ENCODE results near the gene ADGRL2.

GRCh38 chr1:81811757-81812371 is 11.1 kb downstream of the ADGRL2 start:
- TF ChIP-seq CTCF (optimal IDR thresholded peaks at IDR 0.05 in 1 of 3, IDR thresholded peaks at IDR 0.05 in 1 of 3, conservative IDR thresholded peaks at IDR 0.05 in 1 of 3; ENCODE audit: extremely low read depth in 1 of 3, insufficient read depth in 2 of 3, low read length in 3 of 3) (no peak), EZH2 (IDR thresholded peaks at IDR 0.05; ENCODE audit: low read length) (no peak)

Measured in keratinocyte (primary cell).